LoVo (cell line): ENCODE data around the gene TBX21.

Source experiments
- DNase-seq: peaks from one replicate; pipeline ENCODE4 v3.0.0-alpha.2; 2016; ENCODE audit warnings: low spot score

The TBX21 gene

GRCh38 chr17:47774331-47774730, 41.3 kb downstream of the TBX21 start:
- no peak for DNase-seq

DNA sequence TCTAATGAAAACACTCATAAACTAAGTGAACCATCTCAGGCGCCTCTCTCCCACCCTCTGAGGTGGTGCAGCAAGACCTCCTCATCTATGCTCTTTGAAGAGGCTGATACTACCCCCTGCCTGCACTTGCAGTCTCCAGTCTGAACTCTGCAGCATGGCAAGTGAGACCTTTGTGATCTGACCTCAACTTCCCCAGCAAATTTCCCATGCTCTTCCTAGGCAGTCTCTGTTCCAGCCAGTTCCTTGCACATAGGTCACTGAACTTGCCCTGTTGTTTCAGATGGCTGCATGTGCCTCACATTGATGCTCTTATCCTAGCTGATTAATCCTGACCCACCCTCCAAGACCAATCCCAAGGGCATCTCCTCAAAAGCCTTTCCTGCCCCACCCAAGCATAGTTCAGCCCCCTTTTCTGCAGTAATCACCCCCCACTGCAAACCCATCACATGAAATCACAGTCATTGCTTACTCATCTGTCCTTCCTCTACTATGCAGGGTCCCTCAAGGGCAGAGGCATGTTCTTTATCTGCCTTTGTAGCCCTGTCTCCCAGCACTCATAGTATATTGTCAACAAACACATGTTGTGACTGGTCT, 42.0 kb downstream of the TBX21 start:
- no peak for DNase-seq

- DNase-seq: peak; percentile 55
Observed at GRCh38 chr17:47776330-47777197, 43.5 kb downstream of the TBX21 start.

DNA sequence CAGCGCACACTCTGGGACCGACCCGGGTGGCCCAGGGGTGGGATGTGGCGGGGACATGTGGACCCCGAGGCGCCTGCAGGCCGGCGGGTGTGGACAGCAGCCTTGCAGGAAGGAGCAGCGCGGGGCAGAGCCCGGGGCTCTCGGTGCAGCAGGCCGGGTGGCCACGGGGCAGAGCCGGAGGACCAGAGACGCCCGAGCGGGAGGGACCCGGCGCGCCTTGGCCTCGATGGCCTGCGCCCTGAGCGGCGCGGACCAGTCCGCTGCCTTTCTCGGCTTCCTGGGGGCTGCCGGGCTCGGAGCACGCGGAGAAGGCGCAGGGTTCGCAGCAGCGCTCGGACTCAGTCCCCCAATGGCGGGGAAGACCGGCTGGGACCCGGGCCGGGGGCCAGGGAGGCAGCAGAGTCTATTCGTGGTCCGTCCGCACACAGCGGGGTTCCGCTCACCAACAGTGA, 45.2 kb downstream of the TBX21 start:
- DNase-seq: no peak

DNA sequence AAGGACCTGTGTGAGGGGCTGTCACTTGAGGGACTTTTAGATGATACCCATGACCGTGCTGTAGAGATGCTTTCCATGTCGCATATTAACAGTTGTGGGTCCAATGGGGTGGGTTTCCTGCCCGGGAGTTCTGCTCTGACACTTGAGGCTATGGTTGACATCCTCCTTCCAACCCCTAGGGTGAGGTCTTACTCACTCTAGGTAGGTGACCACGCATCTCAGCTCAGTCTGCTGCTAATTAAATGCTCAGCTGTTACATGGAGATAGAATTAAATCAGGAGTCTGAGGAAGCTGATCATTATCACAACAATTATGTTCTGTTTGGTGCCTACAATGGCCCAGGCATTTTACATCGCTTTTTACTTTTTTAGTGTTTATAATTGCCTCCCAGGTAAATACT, 48.4 kb downstream of the TBX21 start:
- no peak for DNase-seq

GRCh38 chr17:47785538-47786123, 52.6 kb downstream of the TBX21 start:
- no peak for DNase-seq

DNA sequence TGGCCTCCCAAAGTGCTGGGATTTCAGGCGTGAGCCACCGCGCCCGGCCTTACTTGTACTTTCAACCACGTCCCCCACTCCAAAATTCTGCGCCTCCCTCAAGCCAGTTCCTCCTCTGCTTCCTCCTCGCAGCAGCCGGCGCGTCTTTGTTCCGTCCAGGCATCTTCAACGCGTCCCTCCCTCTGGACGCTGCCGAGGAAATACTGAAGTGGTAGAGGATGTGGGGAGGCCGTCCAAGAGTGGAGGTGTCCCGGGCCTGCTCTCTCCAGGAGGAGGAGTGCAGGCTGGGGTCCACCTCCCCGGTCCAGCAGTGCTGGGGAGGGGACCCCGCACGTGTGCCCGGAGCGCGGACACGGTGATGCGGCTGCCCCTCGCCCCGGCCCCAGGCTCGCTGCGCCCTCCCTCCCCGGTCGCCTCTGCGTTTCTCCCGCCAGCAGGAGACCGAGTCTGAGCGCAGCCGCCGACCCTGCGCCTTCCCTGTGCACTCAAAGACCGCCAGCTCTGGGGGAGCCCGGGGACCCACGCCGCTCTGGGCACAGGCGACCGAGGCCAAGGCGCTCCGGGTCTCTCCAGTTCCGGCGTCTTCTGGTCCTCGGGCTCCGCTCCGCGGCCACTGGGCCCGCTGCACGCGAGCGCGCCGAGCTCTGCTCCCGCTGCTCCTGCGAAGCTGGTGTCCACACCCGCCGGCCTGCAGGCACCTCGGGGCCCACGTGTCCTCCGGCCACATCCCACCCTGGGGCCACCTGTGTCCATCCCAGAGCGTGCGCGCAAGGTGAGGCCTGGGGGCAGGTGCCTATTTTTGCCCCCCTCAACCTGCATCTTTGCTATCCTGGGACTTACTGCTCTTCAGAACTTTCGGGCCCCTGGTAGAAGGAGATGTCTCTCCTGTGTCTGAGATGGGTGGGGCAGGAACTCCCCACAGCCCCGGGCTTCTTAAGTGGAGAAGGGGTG, 56.9 kb downstream of the TBX21 start:
- DNase-seq: no peak

DNA sequence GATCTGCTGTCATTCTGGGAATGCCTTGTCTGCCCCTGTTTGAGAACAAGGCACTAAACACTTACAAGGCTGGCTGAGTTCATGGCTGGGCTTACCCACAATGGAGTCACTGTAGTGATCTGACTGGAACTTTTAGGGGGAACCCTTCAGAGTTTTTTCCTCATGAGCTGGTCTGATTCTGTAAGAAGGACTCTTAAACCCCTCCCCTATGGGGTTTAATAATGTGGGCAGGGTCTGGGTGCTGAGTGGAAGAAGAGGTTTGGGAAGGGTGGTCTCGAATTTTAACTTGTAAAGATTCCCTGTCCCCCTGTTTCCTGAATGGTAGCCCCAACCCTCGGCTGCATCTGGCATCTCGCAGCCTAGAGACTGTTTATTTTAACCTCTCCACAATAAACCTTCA, 58.0 kb downstream of the TBX21 start:
- DNase-seq: no peak

- no peak for DNase-seq
Observed at GRCh38 chr17:47792457-47792856, 59.4 kb downstream of the TBX21 start.

DNA sequence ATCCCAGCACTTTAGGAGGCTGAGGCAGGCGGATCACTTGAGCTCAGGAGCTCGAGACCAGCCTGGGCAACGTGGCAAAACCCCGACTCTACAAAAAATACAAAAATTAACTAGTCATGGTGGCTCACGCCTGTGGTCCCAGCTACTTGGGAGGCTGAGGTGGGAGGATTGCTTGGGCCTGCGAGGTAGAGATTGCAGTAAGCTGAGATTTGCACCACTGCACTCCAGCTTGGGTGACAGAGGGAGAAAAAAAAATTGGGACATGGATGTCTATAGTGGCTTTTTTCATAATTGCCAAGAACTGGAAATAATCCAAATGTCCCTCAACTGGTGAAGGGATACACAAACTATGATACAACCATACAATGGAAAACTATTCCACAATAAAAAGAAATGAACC, 59.9 kb downstream of the TBX21 start:
- DNase-seq: no peak
